ENCODE data around the gene LRRC56.
A peak's percentile ranks its signal among the peaks of the same experiment; 100 is the strongest.

LRRC56 gene

GRCh38 chr11:494761-495536, 42.4 kb upstream of the LRRC56 start:
- Histone ChIP-seq H3K9ac (ENCODE audit: low read depth, low read length) (no peak overlapping the region), H3K36me3 (ENCODE audit: insufficient read depth, low read length) (peaks cover 55% of the 10 kb centered on the region), H3K4me1 (ENCODE audit: insufficient read depth, low read length) (no peaks in the 10 kb centered on the region), H3K4me3 (ENCODE audit: low read length) (no peak overlapping the region), H3K9me3 (ENCODE audit: insufficient read depth, low read depth, low read length) (peaks cover 13% of the 10 kb centered on the region), H3K27me3 (ENCODE audit: insufficient read depth, low read length) (no peaks in the 10 kb centered on the region), H3K27ac (ENCODE audit: low read depth, low read length) (no peak overlapping the region)
- WGBS = 95% methylated on average over 37 of the region's 37 CpGs

- peaks cover 13% of the 10 kb centered on the region for H3K9me3 ChIP-seq (ENCODE audit: insufficient read depth, low read depth, low read length)
- H3K27ac ChIP-seq (ENCODE audit: low read depth, low read length) = no peak overlapping the region
- peaks cover 55% of the 10 kb centered on the region for H3K36me3 ChIP-seq (ENCODE audit: insufficient read depth, low read length)
- WGBS = 92% methylated on average over 10 of the region's 10 CpGs
- no peak overlapping the region for H3K9ac ChIP-seq (ENCODE audit: low read depth, low read length)
- H3K27me3 ChIP-seq (ENCODE audit: insufficient read depth, low read length) = no peaks in the 10 kb centered on the region
- no peak overlapping the region for H3K4me3 ChIP-seq (ENCODE audit: low read length)
- H3K4me1 ChIP-seq (ENCODE audit: insufficient read depth, low read length) = no peaks in the 10 kb centered on the region
Observed at GRCh38 chr11:495537-495931, 41.8 kb upstream of the LRRC56 start.

- Histone ChIP-seq H3K27me3 (ENCODE audit: insufficient read depth, low read length) (no peaks in the 10 kb centered on the region), H3K27ac (ENCODE audit: low read depth, low read length) (no peak overlapping the region), H3K36me3 (ENCODE audit: insufficient read depth, low read length) (peaks cover 53% of the 10 kb centered on the region), H3K9ac (ENCODE audit: low read depth, low read length) (no peak overlapping the region), H3K4me3 (ENCODE audit: low read length) (no peak overlapping the region), H3K9me3 (ENCODE audit: insufficient read depth, low read depth, low read length) (peaks cover 13% of the 10 kb centered on the region), H3K4me1 (ENCODE audit: insufficient read depth, low read length) (no peaks in the 10 kb centered on the region)
- WGBS = 95% methylated on average over 34 of the region's 34 CpGs
Observed at GRCh38 chr11:496834-497564, 40.3 kb upstream of the LRRC56 start.

- H3K27me3 ChIP-seq (ENCODE audit: insufficient read depth, low read length) = no peaks in the 10 kb centered on the region
- peaks cover 13% of the 10 kb centered on the region for H3K9me3 ChIP-seq (ENCODE audit: insufficient read depth, low read depth, low read length)
- H3K36me3 ChIP-seq (ENCODE audit: insufficient read depth, low read length) = peaks cover 53% of the 10 kb centered on the region
- H3K9ac ChIP-seq (ENCODE audit: low read depth, low read length) = no peak overlapping the region
- no peak overlapping the region for H3K4me3 ChIP-seq (ENCODE audit: low read length)
- WGBS = 96% methylated on average over 31 of the region's 31 CpGs
- H3K27ac ChIP-seq (ENCODE audit: low read depth, low read length) = no peak overlapping the region
- no peaks in the 10 kb centered on the region for H3K4me1 ChIP-seq (ENCODE audit: insufficient read depth, low read length)
Observed at GRCh38 chr11:497565-498296, 39.6 kb upstream of the LRRC56 start.

GRCh38 chr11:498297-499181, 38.8 kb upstream of the LRRC56 start:
- H3K27ac ChIP-seq (ENCODE audit: low read depth, low read length) = no peak overlapping the region
- peaks cover 53% of the 10 kb centered on the region for H3K36me3 ChIP-seq (ENCODE audit: insufficient read depth, low read length)
- no peaks in the 10 kb centered on the region for H3K27me3 ChIP-seq (ENCODE audit: insufficient read depth, low read length)
- peaks cover 13% of the 10 kb centered on the region for H3K9me3 ChIP-seq (ENCODE audit: insufficient read depth, low read depth, low read length)
- no peaks in the 10 kb centered on the region for H3K4me1 ChIP-seq (ENCODE audit: insufficient read depth, low read length)
- no peak overlapping the region for H3K4me3 ChIP-seq (ENCODE audit: low read length)
- no peak overlapping the region for H3K9ac ChIP-seq (ENCODE audit: low read depth, low read length)
- WGBS = 95% methylated on average over 39 of the region's 39 CpGs

GRCh38 chr11:499201-500076, 37.9 kb upstream of the LRRC56 start:
- H3K9ac ChIP-seq (ENCODE audit: low read depth, low read length) = no peak overlapping the region
- no peak overlapping the region for H3K27ac ChIP-seq (ENCODE audit: low read depth, low read length)
- H3K4me3 ChIP-seq (ENCODE audit: low read length) = no peak overlapping the region
- 94% methylated on average over 24 of the region's 24 CpGs for WGBS
- peaks cover 13% of the 10 kb centered on the region for H3K9me3 ChIP-seq (ENCODE audit: insufficient read depth, low read depth, low read length)
- H3K36me3 ChIP-seq (ENCODE audit: insufficient read depth, low read length) = peaks cover 53% of the 10 kb centered on the region
- no peaks in the 10 kb centered on the region for H3K4me1 ChIP-seq (ENCODE audit: insufficient read depth, low read length)
- H3K27me3 ChIP-seq (ENCODE audit: insufficient read depth, low read length) = peaks cover 4% of the 10 kb centered on the region; the same call in 1 of the 2 replicates

- Histone ChIP-seq H3K9me3 (ENCODE audit: insufficient read depth, low read depth, low read length) (peaks cover 13% of the 10 kb centered on the region), H3K4me1 (ENCODE audit: insufficient read depth, low read length) (no peaks in the 10 kb centered on the region), H3K36me3 (ENCODE audit: insufficient read depth, low read length) (peaks cover 49% of the 10 kb centered on the region), H3K9ac (ENCODE audit: low read depth, low read length) (no peak overlapping the region), H3K27me3 (ENCODE audit: insufficient read depth, low read length) (peaks cover 6% of the 10 kb centered on the region; the same call in 1 of the 2 replicates), H3K27ac (ENCODE audit: low read depth, low read length) (no peak overlapping the region), H3K4me3 (ENCODE audit: low read length) (no peak overlapping the region)
- whole genome bisulfite sequencing = 95% methylated on average over 24 of the region's 24 CpGs
Observed at GRCh38 chr11:501001-501682, 36.2 kb upstream of the LRRC56 start.

- no peak overlapping the region for H3K27ac ChIP-seq (ENCODE audit: low read depth, low read length)
- no peak overlapping the region for H3K4me3 ChIP-seq (ENCODE audit: low read length)
- H3K9me3 ChIP-seq (ENCODE audit: insufficient read depth, low read depth, low read length) = peaks cover 10% of the 10 kb centered on the region
- H3K36me3 ChIP-seq (ENCODE audit: insufficient read depth, low read length) = peaks cover 45% of the 10 kb centered on the region
- peaks cover 6% of the 10 kb centered on the region; the same call in 1 of the 2 replicates for H3K27me3 ChIP-seq (ENCODE audit: insufficient read depth, low read length)
- no peaks in the 10 kb centered on the region for H3K4me1 ChIP-seq (ENCODE audit: insufficient read depth, low read length)
- 0 out of 2 replicates have a peak overlapping the region, but pooled peaks have one; percentile 23 for H3K9ac ChIP-seq (ENCODE audit: low read depth, low read length)
- WGBS = 90% methylated on average over 19 of the region's 19 CpGs
Observed at GRCh38 chr11:501683-502287, 35.5 kb upstream of the LRRC56 start.
